Activated CD4-positive, alpha-beta T cell treated with anti-CD3 and anti-CD28 coated beads, Interleukin-2, amount 10 ng/mL, durations not matched to agents 7 days and 5 days (primary cell): Measurements from ENCODE around the gene TPM1. TPM values are rescaled to one million over a fixed set of nuclear protein-coding genes. Genes with fewer than 3 reads are reported as not detected.

ENCODE experiments used
- CTCF ChIA-PET: fragments of 350-600 bp; sonication (Branson Sonifier 250); formaldehyde crosslinking; loops from one replicate; lab custom pipeline; 2021; ENCODE audit warnings: antibody characterized with exemption; lab: Charles Lee
- POLR2A ChIA-PET: fragments of 350-600 bp; sonication (Branson Sonifier 250); formaldehyde crosslinking; loops from one replicate; lab custom pipeline; 2021; ENCODE audit warnings: antibody characterized with exemption; lab: Charles Lee
- DNase-seq: peaks from one replicate; pipeline ENCODE4 v3.0.0-alpha.2; 2020
- H3K27ac Mint-ChIP-seq: one replicate; pipeline ENCODE4 v1.8.0; 2021; ENCODE audit warnings: mild to moderate bottlenecking, moderate library complexity, mixed read lengths
- H3K27me3 Mint-ChIP-seq: one replicate; pipeline ENCODE4 v1.8.0; 2021; ENCODE audit warnings: mixed read lengths
- H3K36me3 Mint-ChIP-seq: one replicate; pipeline ENCODE4 v1.8.0; 2021; ENCODE audit warnings: low read depth, mixed read lengths
- H3K4me1 Mint-ChIP-seq: one replicate; pipeline ENCODE4 v1.8.0; 2021; ENCODE audit warnings: mixed read lengths
- H3K4me3 Mint-ChIP-seq: one replicate; pipeline ENCODE4 v1.8.0; 2021; ENCODE audit warnings: mild to moderate bottlenecking, moderate library complexity, mixed read lengths
- H3K9me3 Mint-ChIP-seq: one replicate; pipeline ENCODE4 v1.8.0; 2021; ENCODE audit warnings: mixed read lengths
- total RNA-seq, 2 experiments: library from RNA; stranded (reverse); gene quantifications; one replicate each; pipeline ENCODE4 v1.2.3, GENCODE V29; 2021

The TPM1 gene
- total RNA-seq, 2 experiments from 2014 or later = 4.0 to 4.5 TPM

- POLR2A ChIA-PET = no interaction called here
- no peak for DNase-seq
- no peaks in the 10 kb centered on the region for H3K9me3 Mint-ChIP-seq
- H3K4me1 Mint-ChIP-seq = no peaks in the 10 kb centered on the region
- no peak overlapping the region for H3K27ac Mint-ChIP-seq
- CTCF ChIA-PET = no interaction called here
- H3K27me3 Mint-ChIP-seq = peaks cover 7% of the 10 kb centered on the region
- no peaks in the 10 kb centered on the region for H3K36me3 Mint-ChIP-seq
- no peak overlapping the region for H3K4me3 Mint-ChIP-seq
These were observed 20.4 kb upstream of the TPM1 start for GRCh38 chr15:63022181-63022580.

- H3K27me3 Mint-ChIP-seq = peaks cover 7% of the 10 kb centered on the region
- H3K36me3 Mint-ChIP-seq = no peaks in the 10 kb centered on the region
- CTCF ChIA-PET = interaction anchor here (0.8 kb wide), 1 partner anchor 30 kb away, joined by 3 read pairs; no protein-coding TSS in a partner anchor
- H3K9me3 Mint-ChIP-seq = no peaks in the 10 kb centered on the region
- POLR2A ChIA-PET = no interaction called here
- no peaks in the 10 kb centered on the region for H3K4me1 Mint-ChIP-seq
- H3K27ac Mint-ChIP-seq = no peak overlapping the region
- no peak for DNase-seq
- H3K4me3 Mint-ChIP-seq = no peak overlapping the region
These were observed 19.9 kb upstream of the TPM1 start for GRCh38 chr15:63022663-63023062.

DNA sequence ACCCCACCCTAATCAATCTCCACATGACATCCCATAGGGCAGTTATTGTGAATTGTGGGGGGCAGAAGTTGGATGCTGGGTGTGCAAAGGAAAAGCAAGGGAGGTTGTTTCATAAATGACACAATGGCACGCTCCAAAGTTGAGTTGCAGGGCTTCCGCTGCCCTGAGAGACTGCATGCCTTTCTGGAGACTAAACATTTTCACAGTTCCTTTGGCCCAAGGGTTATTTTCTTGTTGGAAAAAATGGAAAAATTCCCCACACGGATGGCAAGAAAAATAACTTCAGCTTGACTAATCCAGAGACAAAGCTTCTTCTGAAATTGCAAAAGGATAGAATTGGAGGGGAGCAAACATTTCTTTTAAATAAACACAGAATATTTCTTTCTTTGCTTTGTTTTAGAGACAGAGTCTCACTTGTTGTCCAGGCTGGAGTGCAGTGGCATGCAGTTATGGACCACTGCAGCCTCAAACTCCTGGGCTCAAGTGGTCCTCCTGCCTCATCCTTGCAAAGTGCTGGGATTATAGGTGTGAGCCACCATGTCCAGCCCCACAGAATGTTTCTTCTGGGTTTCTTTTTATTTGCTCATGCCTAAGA, 19.1 kb upstream of the TPM1 start:
- CTCF ChIA-PET = interaction anchor here (0.8 kb wide), 1 partner anchor 31 kb away, joined by 3 read pairs; no protein-coding TSS in a partner anchor
- DNase-seq = no peak
- POLR2A ChIA-PET = no interaction called here

DNA sequence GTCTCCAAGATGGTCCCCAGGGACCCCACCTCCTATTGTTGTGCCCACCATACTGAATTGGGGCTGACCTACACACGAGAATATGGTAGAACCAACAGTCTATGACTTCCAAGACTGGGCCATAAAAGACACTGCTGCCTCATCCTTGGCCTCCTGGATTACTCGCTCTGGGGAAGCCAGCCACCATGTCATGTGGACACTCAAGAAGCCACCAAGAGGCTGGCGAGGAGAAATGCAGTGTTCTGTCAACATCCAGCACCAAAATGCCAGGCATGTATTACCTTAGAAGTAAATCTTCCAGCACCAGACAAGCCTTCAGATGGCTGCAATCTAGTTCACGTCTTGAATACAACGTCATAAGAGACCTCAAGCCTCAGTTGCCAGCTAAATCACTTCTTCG, 17.1 kb upstream of the TPM1 start:
- ChIA-PET CTCF (interaction anchor here (0.6 kb wide), 1 partner anchor 110 kb away, joined by 3 read pairs; no protein-coding TSS in a partner anchor), POLR2A (no interaction called here)
- H3K27ac Mint-ChIP-seq = no peak overlapping the region
- H3K36me3 Mint-ChIP-seq = no peaks in the 10 kb centered on the region
- no peaks in the 10 kb centered on the region for H3K9me3 Mint-ChIP-seq
- H3K27me3 Mint-ChIP-seq = peaks cover 19% of the 10 kb centered on the region
- DNase-seq = no peak
- no peak overlapping the region for H3K4me3 Mint-ChIP-seq
- no peaks in the 10 kb centered on the region for H3K4me1 Mint-ChIP-seq

More for the DNA sequence above, 19.1 kb upstream of the TPM1 start:
- Mint-ChIP-seq H3K36me3 (no peaks in the 10 kb centered on the region), H3K27me3 (peaks cover 8% of the 10 kb centered on the region), H3K9me3 (no peaks in the 10 kb centered on the region), H3K4me1 (no peaks in the 10 kb centered on the region), H3K27ac (no peak overlapping the region), H3K4me3 (no peak overlapping the region)

DNA sequence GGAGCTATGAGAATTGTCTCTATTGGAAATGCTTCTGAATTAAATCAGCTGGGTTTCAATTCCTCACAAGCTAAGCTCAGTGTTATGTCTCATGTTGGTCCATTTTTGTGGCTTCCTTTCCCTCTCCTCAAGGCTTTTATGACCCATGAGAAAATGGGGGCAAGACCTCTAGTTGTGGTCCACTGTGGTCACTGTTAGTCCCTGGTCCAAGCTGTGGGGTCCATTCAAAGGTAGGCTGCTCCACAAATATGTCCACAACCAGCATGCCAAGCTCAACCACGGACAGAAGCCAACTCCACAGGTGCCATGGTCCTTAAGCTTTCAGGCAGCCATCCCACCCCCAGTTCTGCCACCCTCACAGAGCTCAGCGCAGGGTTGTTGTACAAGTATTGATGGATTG, 14.9 kb upstream of the TPM1 start:
- peaks cover 23% of the 10 kb centered on the region for H3K27me3 Mint-ChIP-seq
- H3K27ac Mint-ChIP-seq = no peak overlapping the region

GRCh38 chr15:63028442-63029110, 14.0 kb upstream of the TPM1 start:
- CTCF ChIA-PET = interaction anchor here (1.0 kb wide), 1 partner anchor 111 kb away, joined by 3 read pairs; no protein-coding TSS in a partner anchor
- H3K4me3 Mint-ChIP-seq = no peak overlapping the region
- POLR2A ChIA-PET = no interaction called here
- no peak for DNase-seq
- H3K9me3 Mint-ChIP-seq = no peaks in the 10 kb centered on the region
- no peaks in the 10 kb centered on the region for H3K4me1 Mint-ChIP-seq
- H3K27me3 Mint-ChIP-seq = peaks cover 23% of the 10 kb centered on the region
- no peaks in the 10 kb centered on the region for H3K36me3 Mint-ChIP-seq
- no peak overlapping the region for H3K27ac Mint-ChIP-seq

More for the DNA sequence above, 14.9 kb upstream of the TPM1 start:
- H3K4me1 Mint-ChIP-seq = no peaks in the 10 kb centered on the region
- ChIA-PET CTCF (interaction anchor here (1.0 kb wide), 1 partner anchor 112 kb away, joined by 3 read pairs; no protein-coding TSS in a partner anchor), POLR2A (no interaction called here)
- H3K4me3 Mint-ChIP-seq = no peak overlapping the region
- H3K9me3 Mint-ChIP-seq = no peaks in the 10 kb centered on the region
- no peak for DNase-seq
- H3K36me3 Mint-ChIP-seq = no peaks in the 10 kb centered on the region

- Mint-ChIP-seq H3K9me3 (no peaks in the 10 kb centered on the region), H3K4me3 (no peak overlapping the region), H3K4me1 (no peaks in the 10 kb centered on the region), H3K36me3 (no peaks in the 10 kb centered on the region), H3K27ac (no peak overlapping the region), H3K27me3 (peaks cover 23% of the 10 kb centered on the region)
- POLR2A ChIA-PET = no interaction called here
- DNase-seq = no peak
- CTCF ChIA-PET = interaction anchor here (0.6 kb wide), 1 partner anchor 1369 kb away, joined by 3 read pairs; no protein-coding TSS in a partner anchor
These were observed 12.9 kb upstream of the TPM1 start for GRCh38 chr15:63029676-63030075.

DNA sequence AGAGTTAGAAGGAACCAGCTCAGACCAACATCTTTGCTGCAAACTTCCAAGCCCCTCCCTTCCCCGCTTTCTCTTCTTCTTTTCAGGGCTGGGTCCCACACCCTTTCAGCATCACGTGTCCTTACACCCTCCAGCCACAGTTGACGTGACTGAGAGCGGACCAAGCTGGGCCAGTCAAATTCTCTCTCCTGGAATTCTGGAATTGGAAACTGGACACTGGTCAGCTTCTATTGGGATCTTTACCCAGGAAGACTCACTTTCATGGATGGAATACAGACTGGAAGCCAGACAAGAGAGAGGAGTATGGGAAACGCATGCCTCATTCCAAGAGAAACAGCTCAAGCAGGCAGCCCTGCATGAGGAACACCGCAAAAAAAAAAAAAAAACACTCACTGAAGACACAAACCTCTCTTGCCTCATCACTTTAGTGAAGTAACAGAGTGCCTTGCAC, 12.4 kb upstream of the TPM1 start:
- Mint-ChIP-seq H3K4me3 (no peak overlapping the region), H3K27me3 (peaks cover 26% of the 10 kb centered on the region), H3K27ac (no peak overlapping the region), H3K36me3 (no peaks in the 10 kb centered on the region), H3K4me1 (no peaks in the 10 kb centered on the region), H3K9me3 (no peaks in the 10 kb centered on the region)
- CTCF ChIA-PET = interaction anchor here (0.6 kb wide), 1 partner anchor 1368 kb away, joined by 3 read pairs; no protein-coding TSS in a partner anchor
- POLR2A ChIA-PET = no interaction called here
- DNase-seq = no peak

- POLR2A ChIA-PET = no interaction called here
- CTCF ChIA-PET = interaction anchor here (0.9 kb wide), 1 partner anchor 14 kb away, joined by 3 read pairs; no protein-coding TSS in a partner anchor
- H3K9me3 Mint-ChIP-seq = no peaks in the 10 kb centered on the region
- DNase-seq = no peak
- peaks cover 29% of the 10 kb centered on the region for H3K27me3 Mint-ChIP-seq
- no peaks in the 10 kb centered on the region for H3K4me1 Mint-ChIP-seq
- H3K4me3 Mint-ChIP-seq = no peak overlapping the region
- H3K27ac Mint-ChIP-seq = no peak overlapping the region
- no peaks in the 10 kb centered on the region for H3K36me3 Mint-ChIP-seq
These were observed 8.0 kb upstream of the TPM1 start for GRCh38 chr15:63034578-63034977.

GRCh38 chr15:63035253-63035652, 7.3 kb upstream of the TPM1 start:
- ChIA-PET CTCF (interaction anchor here (0.9 kb wide), 1 partner anchor 13 kb away, joined by 3 read pairs; no protein-coding TSS in a partner anchor), POLR2A (no interaction called here)
- Mint-ChIP-seq H3K4me3 (no peak overlapping the region), H3K4me1 (no peaks in the 10 kb centered on the region), H3K27me3 (peaks cover 31% of the 10 kb centered on the region), H3K27ac (no peak overlapping the region), H3K36me3 (no peaks in the 10 kb centered on the region), H3K9me3 (no peaks in the 10 kb centered on the region)
- no peak for DNase-seq

DNA sequence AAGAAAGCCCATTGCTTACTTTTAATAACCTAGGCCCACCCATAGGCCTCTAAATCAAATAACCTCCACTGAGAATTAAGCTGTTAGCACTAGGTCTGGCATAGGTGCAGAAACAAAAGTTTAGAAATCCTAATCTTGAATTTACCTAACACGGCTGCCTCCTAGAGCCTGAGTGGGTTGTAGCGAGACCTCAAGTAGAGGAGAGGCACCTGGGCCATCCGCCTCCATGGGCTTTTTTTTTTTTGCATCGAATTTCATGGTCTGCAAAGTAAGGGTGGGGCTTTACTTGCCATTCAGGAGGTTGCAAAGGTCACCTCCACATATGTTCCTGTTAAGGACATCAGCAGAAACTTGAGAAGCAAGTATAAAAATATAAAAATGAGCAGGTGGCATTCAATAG, 6.6 kb upstream of the TPM1 start:
- no peaks in the 10 kb centered on the region for H3K9me3 Mint-ChIP-seq
- no peak overlapping the region for H3K27ac Mint-ChIP-seq
- ChIA-PET POLR2A (no interaction called here), CTCF (interaction anchor here (0.8 kb wide), 1 partner anchor 13 kb away, joined by 3 read pairs; no protein-coding TSS in a partner anchor)
- DNase-seq = no peak
- H3K27me3 Mint-ChIP-seq = peaks cover 33% of the 10 kb centered on the region
- H3K4me3 Mint-ChIP-seq = no peak overlapping the region
- no peaks in the 10 kb centered on the region for H3K4me1 Mint-ChIP-seq
- H3K36me3 Mint-ChIP-seq = no peaks in the 10 kb centered on the region

- ChIA-PET CTCF (interaction anchor here (0.6 to 2.1 kb wide), 2 partner anchors 9 to 1999 kb away, joined by 3 to 6 read pairs; no protein-coding TSS in a partner anchor), POLR2A (no interaction called here)
- no peak overlapping the region for H3K27ac Mint-ChIP-seq
- H3K9me3 Mint-ChIP-seq = no peaks in the 10 kb centered on the region
- peaks cover 51% of the 10 kb centered on the region for H3K27me3 Mint-ChIP-seq
- peaks cover 4% of the 10 kb centered on the region for H3K4me1 Mint-ChIP-seq
- H3K36me3 Mint-ChIP-seq = no peaks in the 10 kb centered on the region
- DNase-seq = no peak
- H3K4me3 Mint-ChIP-seq = no peak overlapping the region
These were observed 4.4 kb upstream of the TPM1 start for GRCh38 chr15:63037976-63038720.
